Lower lobe of right lung (tissue), 2 donors: ENCODE results near the gene TRIM74. TPM values are rescaled to one million over a fixed set of nuclear protein-coding genes. Genes with fewer than 3 reads are reported as not detected.
"Not testable (repeated sequence)": the region's sequence is repeated elsewhere in the genome, so short reads cannot be mapped to it uniquely, and the experiment has no call there.

ENCODE experiments used
- ATAC-seq, 2 donors: fragments of 200-7000 bp; cut with Tn5 transposase; one replicate each; pipeline ENCODE4 v1.9.1; 2020 to 2022; ENCODE audit warnings: mild to moderate bottlenecking in 2 of 2, moderate library complexity in 2 of 2
- DNase-seq: peaks from one replicate; pipeline ENCODE4 v3.0.0-alpha.2; 2020
- H3K27ac ChIP-seq: fragments of 200-600 bp; one replicate; pipeline ENCODE4 v1.8.0; 2022
- H3K27me3 ChIP-seq: fragments of 200-600 bp; one replicate; pipeline ENCODE4 v1.8.0; 2022; ENCODE audit warnings: low read depth
- H3K36me3 ChIP-seq: fragments of 200-600 bp; one replicate; pipeline ENCODE4 v1.8.0; 2022; ENCODE audit warnings: mild to moderate bottlenecking
- H3K4me1 ChIP-seq: fragments of 200-600 bp; one replicate; pipeline ENCODE4 v1.8.0; 2022
- H3K4me3 ChIP-seq: fragments of 200-600 bp; one replicate; pipeline ENCODE4 v1.8.0; 2022; ENCODE audit warnings: mild to moderate bottlenecking
- H3K9me3 ChIP-seq: fragments of 200-600 bp; one replicate; pipeline ENCODE4 v1.8.0; 2022
- CTCF ChIP-seq: fragments of 200-600 bp; IDR thresholded peaks from one replicate; pipeline ENCODE4 v1.8.0; 2022; ENCODE audit warnings: antibody characterized with exemption, mild to moderate bottlenecking
- intact Hi-C: fragments of 100-400 bp; cut with DNase I; formaldehyde crosslinking; loops from one replicate; pipeline ENCODE4 v1.11.0; 2022
- total RNA-seq: library from RNA; stranded (reverse); fragmentation: NEBNext Ultra II Directional; extraction: Animal tissue kit (Norgen Biotek cat#: 25700); gene quantifications from one replicate; pipeline ENCODE4 v1.2.1, GENCODE V29; 2021
- donor health status: DM: no; HTN: yes; CAD: no; lungs with severe emphysema.

The TRIM74 gene
- total RNA-seq, 1 donor from 2014 or later: 1.1 TPM

DNA sequence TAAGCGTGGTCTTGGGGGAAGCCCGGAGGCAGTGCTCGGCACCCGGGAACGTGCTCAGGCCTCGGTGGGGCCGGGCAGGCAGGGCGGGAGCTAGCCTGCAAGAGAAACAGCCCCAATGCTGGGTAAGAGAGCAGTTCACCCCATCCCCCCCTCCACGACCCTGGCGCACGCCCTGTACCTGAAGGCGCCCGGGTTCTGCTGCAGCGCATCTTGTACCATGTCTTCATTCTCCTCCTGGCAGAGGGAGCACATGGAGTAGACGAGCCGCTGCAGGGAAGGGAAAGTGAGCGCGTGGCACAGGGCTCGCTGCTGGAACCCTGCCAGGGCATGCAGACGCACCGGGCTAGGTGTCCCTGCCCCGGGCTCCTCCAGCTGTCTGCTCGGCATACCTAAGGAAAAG, 20.6 kb downstream of the TRIM74 start:
- H3K27ac ChIP-seq, H3K4me1 ChIP-seq, ATAC-seq, intact Hi-C loops, H3K9me3 ChIP-seq, H3K4me3 ChIP-seq, DNase-seq, H3K27me3 ChIP-seq: not testable (repeated sequence)
- H3K36me3 ChIP-seq: peaks cover 26% of the 10 kb centered on the region

- DNase-seq, H3K27me3 ChIP-seq, H3K9me3 ChIP-seq, H3K27ac ChIP-seq, H3K4me1 ChIP-seq, intact Hi-C loops, H3K4me3 ChIP-seq: not testable (repeated sequence)
- peaks cover 32% of the 10 kb centered on the region for H3K36me3 ChIP-seq
- ATAC-seq: peak; percentile 14 to 49
These were observed 23.0 kb downstream of the TRIM74 start for GRCh38 chr7:72946130-72946745.

- H3K36me3 ChIP-seq: peaks cover 32% of the 10 kb centered on the region
- H3K27me3 ChIP-seq, H3K27ac ChIP-seq, intact Hi-C loops, DNase-seq, H3K4me1 ChIP-seq, ATAC-seq, H3K4me3 ChIP-seq, H3K9me3 ChIP-seq: not testable (repeated sequence)
These were observed 23.7 kb downstream of the TRIM74 start for GRCh38 chr7:72945597-72945996.

GRCh38 chr7:72944937-72945336, 24.3 kb downstream of the TRIM74 start:
- H3K4me3 ChIP-seq, H3K27ac ChIP-seq, H3K27me3 ChIP-seq, DNase-seq, intact Hi-C loops, H3K4me1 ChIP-seq, H3K9me3 ChIP-seq: not testable (repeated sequence)
- peak in 1 of 2 donors; percentile 2 for ATAC-seq
- H3K36me3 ChIP-seq: peaks cover 34% of the 10 kb centered on the region

- peaks cover 36% of the 10 kb centered on the region for H3K36me3 ChIP-seq
- intact Hi-C loops, ATAC-seq, H3K4me1 ChIP-seq, H3K4me3 ChIP-seq, H3K27me3 ChIP-seq, H3K27ac ChIP-seq, DNase-seq, H3K9me3 ChIP-seq: not testable (repeated sequence)
These were observed 26.3 kb downstream of the TRIM74 start for GRCh38 chr7:72942956-72943355.

GRCh38 chr7:72942022-72942705, 27.1 kb downstream of the TRIM74 start:
- H3K27ac ChIP-seq, intact Hi-C loops, H3K9me3 ChIP-seq, H3K4me1 ChIP-seq, H3K27me3 ChIP-seq, DNase-seq, H3K4me3 ChIP-seq, ATAC-seq: not testable (repeated sequence)
- H3K36me3 ChIP-seq: peaks cover 37% of the 10 kb centered on the region

DNA sequence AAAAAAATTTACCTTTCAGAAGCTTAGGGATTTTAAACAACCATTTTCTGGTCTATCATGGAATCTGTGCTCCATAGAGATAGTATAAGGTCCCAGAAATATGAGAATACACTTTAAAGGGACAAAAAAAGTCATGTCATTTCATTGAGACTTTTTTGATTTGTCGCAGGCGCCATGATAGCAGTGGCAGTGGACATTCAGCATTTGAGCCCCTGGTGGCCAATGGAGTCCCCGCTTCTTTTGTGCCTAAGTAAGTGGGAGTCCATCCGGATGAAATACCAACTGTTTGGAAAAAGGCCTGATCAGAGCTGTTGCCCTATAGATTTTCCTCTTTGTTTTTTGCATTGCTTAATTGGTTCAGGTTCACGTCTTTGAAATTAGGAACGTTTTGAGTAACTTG, 41.0 kb downstream of the TRIM74 start:
- H3K27ac ChIP-seq, H3K4me3 ChIP-seq, intact Hi-C loops, H3K27me3 ChIP-seq, DNase-seq, ATAC-seq, H3K9me3 ChIP-seq: not testable (repeated sequence)
- peaks cover 62% of the 10 kb centered on the region for H3K36me3 ChIP-seq
- peaks cover 20% of the 10 kb centered on the region for H3K4me1 ChIP-seq

DNA sequence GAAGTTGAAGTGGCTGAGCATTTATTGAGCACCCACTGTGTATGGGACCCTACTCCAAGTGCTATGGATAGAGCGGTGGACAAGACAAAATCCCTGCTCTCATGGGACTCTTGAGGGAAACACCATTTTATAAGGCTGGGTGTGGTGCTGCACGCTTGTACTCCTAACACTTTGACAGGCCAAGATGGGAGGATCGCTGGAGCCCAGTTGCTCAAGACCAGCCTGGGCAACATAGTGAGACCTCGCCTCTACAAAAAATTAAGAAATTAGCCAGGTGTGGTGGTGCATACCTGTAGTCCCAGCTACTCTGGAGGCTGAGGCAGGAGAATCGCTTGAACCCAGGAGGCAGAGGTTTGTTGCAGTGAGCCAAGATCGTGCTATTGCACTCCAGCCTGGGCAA, 41.5 kb downstream of the TRIM74 start:
- H3K4me3 ChIP-seq, H3K27me3 ChIP-seq, H3K9me3 ChIP-seq, intact Hi-C loops, H3K27ac ChIP-seq, DNase-seq, ATAC-seq: not testable (repeated sequence)
- Histone ChIP-seq H3K4me1 (peaks cover 20% of the 10 kb centered on the region), H3K36me3 (peaks cover 62% of the 10 kb centered on the region)

DNA sequence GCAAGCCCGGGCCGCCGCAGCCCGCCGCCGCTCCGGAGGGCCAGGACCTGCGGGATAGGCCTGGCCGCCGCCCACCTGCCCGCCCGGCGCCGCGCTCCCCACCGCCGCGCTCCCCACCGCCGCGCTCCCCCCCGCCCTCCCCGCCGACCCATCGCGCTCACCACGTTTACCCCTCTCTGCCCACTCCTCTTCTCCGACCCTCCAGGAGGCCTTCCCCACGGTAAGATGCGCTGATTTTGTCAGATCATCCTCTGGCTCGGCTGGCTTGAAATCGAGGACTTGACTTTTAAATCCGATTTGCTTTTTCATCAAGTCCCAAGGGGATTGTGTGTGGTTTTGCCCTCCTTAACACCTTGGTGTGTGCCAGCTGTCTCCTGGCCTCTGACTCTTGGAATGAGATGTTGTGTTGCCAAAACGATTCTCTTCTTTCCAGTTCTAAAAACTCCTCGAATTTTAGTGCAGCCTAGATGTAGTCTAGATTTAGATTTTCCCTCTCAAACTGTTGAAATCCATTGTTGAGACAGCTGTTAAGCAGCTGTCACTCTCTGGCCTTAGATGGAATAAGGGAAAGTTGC, 43.6 kb downstream of the TRIM74 start:
- Histone ChIP-seq H3K9me3 (no peaks in the 10 kb centered on the region), H3K4me1 (peaks cover 20% of the 10 kb centered on the region), H3K27ac (peak overlapping the region; percentile 93), H3K4me3 (peak overlapping the region; percentile 88), H3K27me3 (no peaks in the 10 kb centered on the region), H3K36me3 (peaks cover 48% of the 10 kb centered on the region)
- no peak for ATAC-seq
- intact Hi-C loops: no loop called here
- no peak for DNase-seq
- TF ChIP-seq CTCF: no peak
